ENCODE measurements around the gene PGAP3.
A peak's percentile ranks its signal among the peaks of the same experiment; 100 is the strongest.
"Not testable (repeated sequence)": the region's sequence is repeated elsewhere in the genome, so short reads cannot be mapped to it uniquely, and the experiment has no call there.

Gene PGAP3
- 17.8 to 30.3 (median 21.8) reads per million in 9 experiments for total RNA-seq

DNA sequence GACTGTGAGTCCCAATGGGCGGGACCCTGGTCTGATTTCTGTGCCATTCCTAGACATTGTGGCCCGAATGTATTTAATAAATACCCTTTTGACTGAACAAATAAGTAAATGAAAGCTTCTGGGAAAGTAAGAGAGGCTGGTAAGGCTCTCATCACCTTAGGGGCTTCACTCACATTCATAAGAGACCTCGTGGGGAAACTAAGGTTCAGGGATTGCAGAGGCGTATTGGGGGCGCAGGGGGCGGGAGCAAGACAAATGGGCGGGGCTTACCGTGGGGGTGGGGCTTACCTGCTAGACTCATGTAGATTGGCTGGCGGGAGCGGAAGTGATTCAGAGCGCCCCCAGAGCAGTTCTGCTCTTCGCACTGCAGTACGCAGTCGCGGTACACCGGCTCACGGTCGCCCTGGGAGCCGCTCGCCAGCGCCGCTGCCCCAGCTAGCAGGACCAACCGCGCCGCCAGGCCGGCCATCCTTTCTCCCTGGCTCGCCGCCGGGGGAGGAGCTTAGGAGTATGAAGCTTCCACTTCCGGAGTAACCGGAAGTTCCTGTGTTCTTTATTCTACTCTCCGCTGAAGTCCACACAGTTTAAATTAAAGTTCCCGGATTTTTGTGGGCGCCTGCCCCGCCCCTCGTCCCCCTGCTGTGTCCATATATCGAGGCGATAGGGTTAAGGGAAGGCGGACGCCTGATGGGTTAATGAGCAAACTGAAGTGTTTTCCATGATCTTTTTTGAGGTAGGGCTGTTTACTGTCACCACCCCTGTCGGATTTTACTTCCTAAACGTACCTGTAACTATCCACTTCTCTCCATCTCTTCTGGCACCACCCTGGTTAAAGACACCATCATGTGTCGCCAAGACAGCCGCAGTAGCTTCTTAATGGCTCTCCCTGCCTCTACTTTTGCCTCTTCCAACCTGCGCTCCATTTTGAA is at the start of gene PGAP3:
PGAP3 (minus strand) TSS at position 512 of the 929 bp plus-strand sequence; CDS start at position 469, 43 bp downstream.
- peak within 1 kb of the TSS; percentile 94 for H3K4me3 Mint-ChIP-seq
- peak within 1 kb of the TSS; percentile 96 to 98 for H3K27ac Mint-ChIP-seq
- DNase-seq (peak; percentile 69 to 82 (median 72)), ATAC-seq (replicated peaks) (peak; percentile 89)
- peaks cover 22 to 25% of the 10 kb centered on the region in 2 donors for H3K4me1 Mint-ChIP-seq (ENCODE audit: low read depth in 2 of 2)
- H3K36me3 Mint-ChIP-seq (ENCODE audit: insufficient read depth): peaks cover 8% of the 10 kb centered on the region
- H3K9me3 Mint-ChIP-seq: peaks cover 0 to 12% of the 10 kb centered on the region in 2 donors
- H3K27me3 Mint-ChIP-seq: no peaks in the 10 kb centered on the region

- Mint-ChIP-seq H3K4me1 (ENCODE audit: low read depth in 2 of 2) (peaks cover 4 to 6% of the 10 kb centered on the region in 2 donors), H3K36me3 (ENCODE audit: insufficient read depth) (peaks cover 4% of the 10 kb centered on the region), H3K27ac (no peak overlapping the region), H3K9me3 (no peaks in the 10 kb centered on the region), H3K27me3 (peaks cover 26 to 60% of the 10 kb centered on the region in 2 donors), H3K4me3 (no peak overlapping the region)
- DNase-seq: no peak
- ATAC-seq (replicated peaks): no peak
These were observed 49.4 kb upstream of the PGAP3 start for GRCh38 chr17:39737206-39737759.

GRCh38 chr17:39736319-39737165 is 48.7 kb upstream of the PGAP3 start:
- Mint-ChIP-seq H3K27ac (no peak overlapping the region), H3K36me3 (ENCODE audit: insufficient read depth) (peaks cover 4% of the 10 kb centered on the region), H3K27me3 (peaks cover 26 to 53% of the 10 kb centered on the region in 2 donors), H3K9me3 (no peaks in the 10 kb centered on the region), H3K4me1 (ENCODE audit: low read depth in 2 of 2) (peaks cover 4 to 6% of the 10 kb centered on the region in 2 donors), H3K4me3 (no peak overlapping the region)
- DNase-seq (no peak), ATAC-seq (replicated peaks) (no peak)

- Mint-ChIP-seq H3K4me3 (no peak overlapping the region), H3K27me3 (peaks cover 25 to 46% of the 10 kb centered on the region in 2 donors), H3K36me3 (ENCODE audit: insufficient read depth) (peaks cover 4% of the 10 kb centered on the region), H3K4me1 (ENCODE audit: low read depth in 2 of 2) (peaks cover 4 to 6% of the 10 kb centered on the region in 2 donors), H3K9me3 (no peaks in the 10 kb centered on the region), H3K27ac (no peak overlapping the region)
- ATAC-seq (replicated peaks) (no peak), DNase-seq (no peak)
These were observed 48.0 kb upstream of the PGAP3 start for GRCh38 chr17:39735882-39736281.

DNA sequence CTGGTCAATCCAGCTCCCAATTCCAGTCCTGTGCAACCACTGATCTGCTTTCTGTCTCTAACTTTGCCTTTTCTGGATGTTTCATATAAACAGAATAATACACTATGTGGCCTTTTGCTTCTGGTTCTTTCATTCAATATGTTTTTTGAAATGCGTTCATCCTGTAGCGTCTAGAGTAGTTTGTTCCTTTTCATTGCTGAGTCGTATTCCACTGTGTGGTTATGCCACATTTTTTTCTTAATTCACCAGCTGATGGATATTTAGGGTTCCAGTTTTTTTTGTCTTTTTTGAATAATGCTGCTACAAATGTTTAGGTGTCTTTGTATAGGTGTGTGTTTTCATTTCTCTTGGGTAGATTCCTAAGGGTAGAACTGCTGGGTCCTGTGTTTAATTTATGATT is 44.7 kb upstream of the PGAP3 start:
- Mint-ChIP-seq H3K27me3 (peaks cover 0 to 13% of the 10 kb centered on the region in 2 donors), H3K4me1 (ENCODE audit: low read depth in 2 of 2) (peaks cover 15 to 17% of the 10 kb centered on the region in 2 donors), H3K9me3 (no peaks in the 10 kb centered on the region), H3K27ac (no peak overlapping the region), H3K4me3 (no peak overlapping the region), H3K36me3 (ENCODE audit: insufficient read depth) (peaks cover 15% of the 10 kb centered on the region)
- ATAC-seq (replicated peaks) (no peak), DNase-seq (no peak)

DNA sequence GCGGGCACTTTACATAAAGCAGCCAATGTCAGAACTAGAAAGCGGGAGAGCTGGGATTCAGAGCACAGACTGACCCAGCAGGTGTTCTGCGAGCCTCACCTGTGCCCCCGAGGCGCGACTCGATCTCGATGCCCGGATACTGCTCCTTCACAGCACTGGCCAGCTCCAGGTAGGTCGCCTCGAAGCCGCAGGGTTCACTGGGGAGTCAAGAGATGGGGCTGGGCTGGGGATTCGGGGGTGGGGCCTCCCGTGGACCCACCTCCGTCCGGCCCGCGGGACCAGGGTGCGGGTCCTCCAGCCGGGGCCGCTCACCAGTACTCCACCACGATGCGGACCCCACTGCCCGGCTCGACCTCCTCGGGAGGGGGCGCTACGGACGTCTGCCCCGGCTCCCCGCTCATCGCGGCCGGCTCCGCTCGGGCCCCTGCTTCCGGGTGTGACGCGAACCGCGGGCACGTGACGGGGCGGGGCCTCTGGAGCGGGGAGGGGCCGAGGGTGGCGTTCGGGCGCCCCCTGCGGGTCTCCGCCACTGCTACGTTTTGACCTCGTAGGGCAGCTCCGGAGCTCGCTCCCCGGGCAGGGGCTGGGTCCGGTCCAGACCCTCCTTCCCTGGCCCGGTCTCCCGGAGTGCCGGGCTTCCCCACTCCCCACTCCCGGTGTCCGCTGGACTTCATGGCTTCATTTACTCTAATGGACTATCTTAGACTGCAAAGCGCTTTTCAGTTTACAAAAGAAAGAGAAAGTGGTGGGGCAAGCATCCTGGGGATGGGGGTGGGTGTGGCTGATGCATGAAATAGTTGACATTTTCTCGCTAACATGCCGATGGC is 42.5 kb upstream of the PGAP3 start, which contains the start of gene MIEN1:
MIEN1 (minus strand) TSS at position 438 of the 827 bp plus-strand sequence; CDS start at position 401, 37 bp downstream.
- Mint-ChIP-seq H3K9me3 (no peaks in the 10 kb centered on the region), H3K36me3 (ENCODE audit: insufficient read depth) (peaks cover 23% of the 10 kb centered on the region), H3K4me3 (peak within 1 kb of the TSS; percentile 88 to 90), H3K27ac (peak within 1 kb of the TSS; percentile 90 to 96), H3K27me3 (no peaks in the 10 kb centered on the region), H3K4me1 (ENCODE audit: low read depth in 2 of 2) (peaks cover 19 to 25% of the 10 kb centered on the region in 2 donors)
- ATAC-seq (replicated peaks): peak; percentile 93
- peak; percentile 94 to 98 (median 97) for DNase-seq

- H3K27ac Mint-ChIP-seq: peak overlapping the region; percentile 90 to 96
- H3K36me3 Mint-ChIP-seq (ENCODE audit: insufficient read depth): peaks cover 29% of the 10 kb centered on the region
- H3K4me3 Mint-ChIP-seq: peak overlapping the region; percentile 88 to 90
- no peak for ATAC-seq (replicated peaks)
- no peaks in the 10 kb centered on the region for H3K27me3 Mint-ChIP-seq
- H3K4me1 Mint-ChIP-seq (ENCODE audit: low read depth in 2 of 2): peaks cover 19 to 25% of the 10 kb centered on the region in 2 donors
- no peaks in the 10 kb centered on the region for H3K9me3 Mint-ChIP-seq
- no peak for DNase-seq
These were observed 41.5 kb upstream of the PGAP3 start for GRCh38 chr17:39729280-39729851.

- H3K36me3 Mint-ChIP-seq (ENCODE audit: insufficient read depth): peaks cover 25% of the 10 kb centered on the region
- no peak for DNase-seq
- no peaks in the 10 kb centered on the region for H3K9me3 Mint-ChIP-seq
- H3K27me3 Mint-ChIP-seq: no peaks in the 10 kb centered on the region
- no peak for ATAC-seq (replicated peaks)
- H3K4me1 Mint-ChIP-seq (ENCODE audit: low read depth in 2 of 2): peaks cover 19 to 25% of the 10 kb centered on the region in 2 donors
- H3K4me3 Mint-ChIP-seq: no peak overlapping the region
- peak overlapping the region in 1 of 2 donors; percentile 71 for H3K27ac Mint-ChIP-seq
These were observed 39.7 kb upstream of the PGAP3 start for GRCh38 chr17:39727556-39727955.

DNA sequence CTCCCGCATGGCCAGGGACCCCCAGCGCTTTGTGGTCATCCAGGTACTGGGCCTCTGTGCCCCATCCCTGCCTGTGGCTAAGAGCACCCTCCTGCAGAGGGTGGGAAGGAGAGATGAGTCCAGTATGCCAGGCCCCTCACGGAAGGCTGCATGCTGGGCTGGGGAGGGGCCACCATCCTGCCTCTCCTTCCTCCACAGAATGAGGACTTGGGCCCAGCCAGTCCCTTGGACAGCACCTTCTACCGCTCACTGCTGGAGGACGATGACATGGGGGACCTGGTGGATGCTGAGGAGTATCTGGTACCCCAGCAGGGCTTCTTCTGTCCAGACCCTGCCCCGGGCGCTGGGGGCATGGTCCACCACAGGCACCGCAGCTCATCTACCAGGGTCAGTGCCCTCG is 38.8 kb upstream of the PGAP3 start:
- Mint-ChIP-seq H3K4me1 (ENCODE audit: low read depth in 2 of 2) (peaks cover 19 to 25% of the 10 kb centered on the region in 2 donors), H3K4me3 (no peak overlapping the region), H3K27ac (peak overlapping the region; percentile 35 to 71), H3K27me3 (no peaks in the 10 kb centered on the region), H3K36me3 (ENCODE audit: insufficient read depth) (peaks cover 25% of the 10 kb centered on the region), H3K9me3 (no peaks in the 10 kb centered on the region)
- DNase-seq (no peak), ATAC-seq (replicated peaks) (no peak)

- ATAC-seq (replicated peaks): not testable (repeated sequence)
- Mint-ChIP-seq H3K27ac (peak overlapping the region in 1 of 2 donors; percentile 71), H3K36me3 (ENCODE audit: insufficient read depth) (peaks cover 25% of the 10 kb centered on the region)
These were observed 38.1 kb upstream of the PGAP3 start for GRCh38 chr17:39725923-39726322.

DNA sequence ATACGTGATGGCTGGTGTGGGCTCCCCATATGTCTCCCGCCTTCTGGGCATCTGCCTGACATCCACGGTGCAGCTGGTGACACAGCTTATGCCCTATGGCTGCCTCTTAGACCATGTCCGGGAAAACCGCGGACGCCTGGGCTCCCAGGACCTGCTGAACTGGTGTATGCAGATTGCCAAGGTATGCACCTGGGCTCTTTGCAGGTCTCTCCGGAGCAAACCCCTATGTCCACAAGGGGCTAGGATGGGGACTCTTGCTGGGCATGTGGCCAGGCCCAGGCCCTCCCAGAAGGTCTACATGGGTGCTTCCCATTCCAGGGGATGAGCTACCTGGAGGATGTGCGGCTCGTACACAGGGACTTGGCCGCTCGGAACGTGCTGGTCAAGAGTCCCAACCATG is 36.9 kb upstream of the PGAP3 start:
- Mint-ChIP-seq H3K4me3 (no peak overlapping the region), H3K9me3 (no peaks in the 10 kb centered on the region), H3K27ac (no peak overlapping the region), H3K27me3 (no peaks in the 10 kb centered on the region), H3K4me1 (ENCODE audit: low read depth in 2 of 2) (peaks cover 16 to 22% of the 10 kb centered on the region in 2 donors), H3K36me3 (ENCODE audit: insufficient read depth) (peaks cover 25% of the 10 kb centered on the region)
- ATAC-seq (replicated peaks): no peak
- DNase-seq: no peak

More at GRCh38 chr17:39725923-39726322, 38.1 kb upstream of the PGAP3 start:
- peaks cover 19 to 25% of the 10 kb centered on the region in 2 donors for H3K4me1 Mint-ChIP-seq (ENCODE audit: low read depth in 2 of 2)
- not testable (repeated sequence) for H3K9me3 Mint-ChIP-seq, H3K27me3 Mint-ChIP-seq, DNase-seq, H3K4me3 Mint-ChIP-seq
